ENCODE results near the gene MICU2. TPM values are rescaled to one million over a fixed set of nuclear protein-coding genes. Genes with fewer than 3 reads are reported as not detected.

The MICU2 gene
- total RNA-seq, 1 experiment from 2014 or later, result 16.3 TPM

GRCh38 chr13:21541980-21542379 is 62.0 kb downstream of the MICU2 start:
- intact Hi-C loops (cut with micrococcal nuclease; ENCODE audit: unreplicated experiment), result no loop called here
- no peaks in the 10 kb centered on the region for H3K36me3 Mint-ChIP-seq (ENCODE audit: insufficient read depth, unreplicated experiment)
- no peaks in the 10 kb centered on the region for H3K9me3 Mint-ChIP-seq (ENCODE audit: low read depth, unreplicated experiment)
- CTCF ChIA-PET, result no interaction called here
- BruUV-seq (replicated peaks), result no TSS peak
- no peak overlapping the region for H3K4me3 Mint-ChIP-seq (ENCODE audit: low read depth, unreplicated experiment)
- H3K27me3 Mint-ChIP-seq (ENCODE audit: unreplicated experiment), result no peaks in the 10 kb centered on the region
- no peak for DNase-seq
- no peak overlapping the region for H3K27ac Mint-ChIP-seq (ENCODE audit: unreplicated experiment)
- H3K4me1 Mint-ChIP-seq (ENCODE audit: low read depth, unreplicated experiment), result peaks cover 9% of the 10 kb centered on the region
- TF ChIP-seq CTCF (IDR thresholded peaks at IDR 0.05; ENCODE audit: unreplicated experiment), result no peak

GRCh38 chr13:21541271-21541670 is 62.7 kb downstream of the MICU2 start:
- Mint-ChIP-seq H3K36me3 (ENCODE audit: insufficient read depth, unreplicated experiment) (no peaks in the 10 kb centered on the region), H3K4me1 (ENCODE audit: low read depth, unreplicated experiment) (peaks cover 9% of the 10 kb centered on the region), H3K9me3 (ENCODE audit: low read depth, unreplicated experiment) (no peaks in the 10 kb centered on the region), H3K27ac (ENCODE audit: unreplicated experiment) (no peak overlapping the region), H3K4me3 (ENCODE audit: low read depth, unreplicated experiment) (no peak overlapping the region), H3K27me3 (ENCODE audit: unreplicated experiment) (no peaks in the 10 kb centered on the region)
- DNase-seq, result no peak
- CTCF ChIA-PET, result no interaction called here
- intact Hi-C loops (cut with micrococcal nuclease; ENCODE audit: unreplicated experiment), result no loop called here
- TF ChIP-seq CTCF (IDR thresholded peaks at IDR 0.05; ENCODE audit: unreplicated experiment), result no peak
- BruUV-seq (replicated peaks), result no TSS peak

DNA sequence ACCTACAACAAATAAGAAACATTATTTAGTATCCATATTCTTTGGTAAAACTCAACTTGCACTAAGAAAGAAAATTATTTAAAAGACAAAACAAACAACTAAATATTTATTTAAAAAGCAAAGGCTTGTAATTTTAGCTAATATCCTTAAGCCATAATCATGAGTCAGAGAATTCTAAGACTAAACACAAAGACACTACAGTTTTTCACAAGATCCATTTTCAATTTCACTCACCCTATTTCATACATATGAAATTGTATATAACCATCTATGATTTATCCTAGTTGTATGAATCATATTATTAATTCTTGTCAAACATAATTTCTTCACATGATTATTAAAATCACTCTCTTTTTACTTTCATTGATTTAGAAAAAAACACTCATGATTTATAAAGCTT is 64.3 kb downstream of the MICU2 start:
- CTCF ChIA-PET, result no interaction called here
- intact Hi-C loops (cut with micrococcal nuclease; ENCODE audit: unreplicated experiment), result no loop called here
- no peak overlapping the region for H3K4me3 Mint-ChIP-seq (ENCODE audit: low read depth, unreplicated experiment)
- no peak for DNase-seq
- no peak overlapping the region for H3K27ac Mint-ChIP-seq (ENCODE audit: unreplicated experiment)
- no peaks in the 10 kb centered on the region for H3K9me3 Mint-ChIP-seq (ENCODE audit: low read depth, unreplicated experiment)
- H3K36me3 Mint-ChIP-seq (ENCODE audit: insufficient read depth, unreplicated experiment), result no peaks in the 10 kb centered on the region
- H3K4me1 Mint-ChIP-seq (ENCODE audit: low read depth, unreplicated experiment), result peaks cover 9% of the 10 kb centered on the region
- no TSS peak for BruUV-seq (replicated peaks)
- TF ChIP-seq CTCF (IDR thresholded peaks at IDR 0.05; ENCODE audit: unreplicated experiment), result no peak
- no peaks in the 10 kb centered on the region for H3K27me3 Mint-ChIP-seq (ENCODE audit: unreplicated experiment)

DNA sequence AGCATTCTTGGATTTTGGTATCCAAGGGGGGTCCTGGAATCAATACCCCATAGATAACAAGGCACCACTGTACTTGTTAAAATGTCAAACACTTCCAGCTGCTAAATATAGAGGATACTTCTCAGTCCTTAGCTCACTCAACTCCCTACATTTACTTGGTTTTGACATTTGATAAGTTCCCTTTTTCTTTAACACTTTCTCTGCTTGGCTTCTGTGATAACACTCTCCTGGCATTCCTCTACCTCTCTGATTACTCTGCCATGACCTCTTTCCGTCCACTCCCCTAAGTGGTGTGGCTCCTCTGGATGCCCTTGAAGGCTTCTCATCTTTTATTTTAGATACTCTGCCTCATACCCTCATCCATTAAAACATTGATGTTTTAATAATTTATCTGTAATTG is 65.2 kb downstream of the MICU2 start:
- H3K36me3 Mint-ChIP-seq (ENCODE audit: insufficient read depth, unreplicated experiment), result no peaks in the 10 kb centered on the region
- no peak for TF ChIP-seq CTCF (IDR thresholded peaks at IDR 0.05; ENCODE audit: unreplicated experiment)
- H3K4me3 Mint-ChIP-seq (ENCODE audit: low read depth, unreplicated experiment), result no peak overlapping the region
- H3K27me3 Mint-ChIP-seq (ENCODE audit: unreplicated experiment), result no peaks in the 10 kb centered on the region
- no peaks in the 10 kb centered on the region for H3K9me3 Mint-ChIP-seq (ENCODE audit: low read depth, unreplicated experiment)
- peaks cover 9% of the 10 kb centered on the region for H3K4me1 Mint-ChIP-seq (ENCODE audit: low read depth, unreplicated experiment)
- CTCF ChIA-PET, result no interaction called here
- no peak for DNase-seq
- intact Hi-C loops (cut with micrococcal nuclease; ENCODE audit: unreplicated experiment), result no loop called here
- H3K27ac Mint-ChIP-seq (ENCODE audit: unreplicated experiment), result no peak overlapping the region
- no TSS peak for BruUV-seq (replicated peaks)

DNA sequence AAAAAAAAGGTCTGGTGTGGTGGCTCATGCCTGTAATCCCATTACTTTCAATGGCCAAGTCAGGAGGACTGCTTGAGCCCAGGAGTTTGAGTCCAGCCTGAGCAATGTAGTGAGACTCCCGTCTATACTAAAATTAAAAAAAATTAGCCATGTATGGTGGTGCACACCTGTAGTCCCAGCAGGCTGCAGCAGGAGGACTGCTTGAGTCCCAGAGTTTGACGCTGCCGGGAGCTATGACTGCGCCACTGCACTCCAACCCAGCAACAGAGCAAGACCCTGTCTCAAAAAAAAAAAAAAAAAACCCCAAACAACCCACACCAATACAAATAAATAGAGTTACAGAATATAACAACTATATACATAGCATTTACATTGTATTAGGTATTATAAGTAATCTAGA is 65.7 kb downstream of the MICU2 start:
- CTCF ChIA-PET, result no interaction called here
- BruUV-seq (replicated peaks), result no TSS peak

More for the DNA sequence above, 65.7 kb downstream of the MICU2 start:
- H3K4me1 Mint-ChIP-seq (ENCODE audit: low read depth, unreplicated experiment), result peaks cover 9% of the 10 kb centered on the region
- no peak overlapping the region for H3K27ac Mint-ChIP-seq (ENCODE audit: unreplicated experiment)
- no peak for TF ChIP-seq CTCF (IDR thresholded peaks at IDR 0.05; ENCODE audit: unreplicated experiment)
- H3K27me3 Mint-ChIP-seq (ENCODE audit: unreplicated experiment), result no peaks in the 10 kb centered on the region
- intact Hi-C loops (cut with micrococcal nuclease; ENCODE audit: unreplicated experiment), result no loop called here
- no peak overlapping the region for H3K4me3 Mint-ChIP-seq (ENCODE audit: low read depth, unreplicated experiment)
- no peak for DNase-seq
- H3K36me3 Mint-ChIP-seq (ENCODE audit: insufficient read depth, unreplicated experiment), result no peaks in the 10 kb centered on the region
- H3K9me3 Mint-ChIP-seq (ENCODE audit: low read depth, unreplicated experiment), result no peaks in the 10 kb centered on the region
